Suprapubic skin (tissue), 4 donors: ENCODE measurements around the gene EPB41L2. TPM values are rescaled to one million over a fixed set of nuclear protein-coding genes. Genes with fewer than 3 reads are reported as not detected.

Source experiments
- DNase-seq, 2 donors: peaks; one replicate each; pipeline ENCODE4 v3.0.0-alpha.2; 2019; ENCODE audit warnings: low spot score in 2 of 2
- H3K27ac ChIP-seq: fragments of 200-600 bp; sonication (generic); one replicate; pipeline ENCODE4 v1.5.1; 2019
- H3K27me3 ChIP-seq: fragments of 200-600 bp; sonication (generic); one replicate; pipeline ENCODE4 v1.5.1; 2019
- H3K36me3 ChIP-seq: fragments of 200-600 bp; sonication (generic); one replicate; pipeline ENCODE4 v1.5.1; 2019
- H3K4me1 ChIP-seq: fragments of 200-600 bp; sonication (generic); one replicate; pipeline ENCODE4 v1.5.1; 2019
- H3K4me3 ChIP-seq: fragments of 200-600 bp; sonication (generic); one replicate; pipeline ENCODE4 v1.5.1; 2019; ENCODE audit warnings: mild to moderate bottlenecking
- H3K9me3 ChIP-seq: fragments of 200-600 bp; sonication (generic); one replicate; pipeline ENCODE4 v1.5.1; 2019
- EP300 ChIP-seq: sonication (generic); formaldehyde crosslinking; IDR thresholded peaks from one replicate; pipeline ENCODE4 v1.6.1; 2017; ENCODE audit warnings: antibody characterized with exemption
- POLR2A ChIP-seq, 2 donors: fragments of 450-650 bp; IDR thresholded peaks; one replicate each; pipeline ENCODE4 v1.6.1; 2017; ENCODE audit warnings: antibody characterized with exemption in 2 of 2, mild to moderate bottlenecking in 2 of 2, moderate library complexity in 2 of 2
- POLR2AphosphoS5 ChIP-seq, 3 donors: sonication (generic); formaldehyde crosslinking; IDR thresholded peaks; one replicate each; pipeline ENCODE4 v1.6.1; 2017; ENCODE audit warnings: antibody characterized with exemption in 3 of 3
- WGBS: methylation state at CpG from one replicate; pipeline ENCODE4 v1.1.5; 2018; 5-methylcytosine and 5-hydroxymethylcytosine counted together
- total RNA-seq, 4 donors: library from RNA; depleted of rRNA; stranded (reverse); fragments of >200 nt; gene quantifications; one replicate each; pipeline ENCODE4 v1.1.0, GENCODE V29; 2016
- TF ChIP-seq, protein P1 (sequence below), 2 donors: fragments of 200-600 bp in 1 of 2; fragments of 450-650 bp in 1 of 2; sonication (generic) in 1 of 2; IDR thresholded peaks; one replicate each; pipeline ENCODE4 v1.5.1; 2016 to 2019; ENCODE audit warnings: antibody characterized with exemption in 2 of 2, mild to moderate bottlenecking in 1 of 2, moderate library complexity in 1 of 2

Gene EPB41L2
- total RNA-seq, 4 donors from 2014 or later = 11.4 to 26.8 (median 15.4) TPM

DNA sequence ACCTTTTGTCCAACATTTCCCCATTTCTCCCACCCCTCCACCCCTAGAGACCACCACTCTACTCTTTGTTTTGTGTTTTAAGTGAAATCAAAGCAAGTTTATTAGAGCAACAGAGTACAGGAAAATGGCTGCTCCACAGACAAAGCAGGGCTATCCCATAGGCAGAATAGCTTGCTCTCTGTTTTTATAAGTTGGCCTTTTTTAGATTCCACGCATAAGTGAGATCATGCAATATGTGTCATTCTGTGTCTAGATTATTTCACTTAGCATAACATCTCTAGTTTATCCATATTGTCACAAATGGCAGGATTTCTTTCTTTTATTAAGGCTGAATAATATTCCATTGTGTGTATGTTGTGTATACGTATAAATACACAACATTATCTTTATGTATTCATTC is 266.0 kb downstream of the EPB41L2 start:
- Histone ChIP-seq H3K9me3 (no peaks in the 10 kb centered on the region), H3K27me3 (no peaks in the 10 kb centered on the region), H3K4me1 (peaks cover 5% of the 10 kb centered on the region), H3K36me3 (no peaks in the 10 kb centered on the region), H3K4me3 (no peak overlapping the region), H3K27ac (no peak overlapping the region)
- TF ChIP-seq EP300 (no peak), POLR2A (IDR thresholded peaks at IDR 0.05) (no peak), POLR2AphosphoS5 (IDR thresholded peaks at IDR 0.05) (no peak)
- TF ChIP-seq, protein P1, sequence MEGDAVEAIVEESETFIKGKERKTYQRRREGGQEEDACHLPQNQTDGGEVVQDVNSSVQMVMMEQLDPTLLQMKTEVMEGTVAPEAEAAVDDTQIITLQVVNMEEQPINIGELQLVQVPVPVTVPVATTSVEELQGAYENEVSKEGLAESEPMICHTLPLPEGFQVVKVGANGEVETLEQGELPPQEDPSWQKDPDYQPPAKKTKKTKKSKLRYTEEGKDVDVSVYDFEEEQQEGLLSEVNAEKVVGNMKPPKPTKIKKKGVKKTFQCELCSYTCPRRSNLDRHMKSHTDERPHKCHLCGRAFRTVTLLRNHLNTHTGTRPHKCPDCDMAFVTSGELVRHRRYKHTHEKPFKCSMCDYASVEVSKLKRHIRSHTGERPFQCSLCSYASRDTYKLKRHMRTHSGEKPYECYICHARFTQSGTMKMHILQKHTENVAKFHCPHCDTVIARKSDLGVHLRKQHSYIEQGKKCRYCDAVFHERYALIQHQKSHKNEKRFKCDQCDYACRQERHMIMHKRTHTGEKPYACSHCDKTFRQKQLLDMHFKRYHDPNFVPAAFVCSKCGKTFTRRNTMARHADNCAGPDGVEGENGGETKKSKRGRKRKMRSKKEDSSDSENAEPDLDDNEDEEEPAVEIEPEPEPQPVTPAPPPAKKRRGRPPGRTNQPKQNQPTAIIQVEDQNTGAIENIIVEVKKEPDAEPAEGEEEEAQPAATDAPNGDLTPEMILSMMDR (IDR thresholded peaks at IDR 0.05) = no peak
- 95% methylated on average over 2 of the region's 2 CpGs for WGBS
- no peak for DNase-seq

DNA sequence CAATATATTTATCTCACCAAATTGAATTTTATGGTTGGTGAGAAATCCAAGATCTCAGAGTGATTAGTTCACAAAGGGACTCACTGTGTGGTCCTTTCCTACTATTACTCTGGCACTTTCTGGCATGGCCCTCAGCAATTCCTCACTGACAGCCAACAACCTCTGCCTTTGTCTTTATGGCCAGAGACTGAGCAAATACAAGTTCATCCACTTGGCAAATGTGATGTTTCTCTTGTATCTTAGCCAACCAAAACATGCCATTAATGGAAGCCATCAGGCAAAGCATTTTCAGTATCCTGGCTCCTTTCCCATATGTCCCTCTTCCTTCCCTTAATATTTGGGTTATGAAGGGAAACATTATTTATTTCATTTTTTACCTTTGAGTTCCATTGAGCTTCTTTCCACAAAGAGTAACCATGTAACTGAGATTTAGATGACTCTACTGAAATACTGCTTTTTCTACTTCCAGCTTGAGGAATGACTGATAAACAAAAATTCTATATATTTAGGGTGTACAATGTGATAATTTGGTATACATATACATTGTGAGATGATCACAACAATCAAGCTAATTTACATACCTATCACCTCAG is 266.6 kb downstream of the EPB41L2 start:
- no peak for DNase-seq
- Histone ChIP-seq H3K4me3 (no peak overlapping the region), H3K27ac (no peak overlapping the region), H3K4me1 (peaks cover 5% of the 10 kb centered on the region), H3K36me3 (no peaks in the 10 kb centered on the region), H3K27me3 (no peaks in the 10 kb centered on the region), H3K9me3 (no peaks in the 10 kb centered on the region)
- TF ChIP-seq POLR2AphosphoS5 (IDR thresholded peaks at IDR 0.05) = no peak
- TF ChIP-seq EP300 = no peak
- TF ChIP-seq, protein P1 (IDR thresholded peaks at IDR 0.05) = no peak
- TF ChIP-seq POLR2A (IDR thresholded peaks at IDR 0.05) = no peak

DNA sequence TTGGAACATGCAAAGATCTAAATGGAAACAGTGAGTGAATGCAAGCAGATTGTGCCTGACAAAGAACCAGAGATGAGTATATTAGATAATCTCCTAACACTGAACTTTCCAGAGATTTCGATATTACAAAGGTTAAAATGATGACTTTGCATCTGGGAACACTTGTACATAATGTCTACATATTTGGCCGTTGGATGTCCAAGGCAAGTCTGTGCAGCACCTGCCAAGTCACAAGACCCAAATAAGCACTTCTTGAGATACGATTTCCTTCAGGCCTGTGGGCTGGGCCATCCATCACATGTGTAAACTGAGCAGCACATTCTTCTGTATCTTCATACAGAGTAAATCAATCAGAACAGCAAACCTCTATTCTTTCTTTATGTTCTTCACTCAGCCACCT is 268.3 kb downstream of the EPB41L2 start:
- no peaks in the 10 kb centered on the region for H3K9me3 ChIP-seq
- no peak for DNase-seq
- H3K27me3 ChIP-seq = no peaks in the 10 kb centered on the region
- H3K27ac ChIP-seq = no peak overlapping the region
- TF ChIP-seq EP300 = no peak
- TF ChIP-seq POLR2A (IDR thresholded peaks at IDR 0.05) = no peak
- TF ChIP-seq, protein P1 (IDR thresholded peaks at IDR 0.05) = no peak
- 28% methylated on average over 3 of the region's 3 CpGs for WGBS
- no peak overlapping the region for H3K4me3 ChIP-seq
- H3K4me1 ChIP-seq = peaks cover 5% of the 10 kb centered on the region
- no peaks in the 10 kb centered on the region for H3K36me3 ChIP-seq

DNA sequence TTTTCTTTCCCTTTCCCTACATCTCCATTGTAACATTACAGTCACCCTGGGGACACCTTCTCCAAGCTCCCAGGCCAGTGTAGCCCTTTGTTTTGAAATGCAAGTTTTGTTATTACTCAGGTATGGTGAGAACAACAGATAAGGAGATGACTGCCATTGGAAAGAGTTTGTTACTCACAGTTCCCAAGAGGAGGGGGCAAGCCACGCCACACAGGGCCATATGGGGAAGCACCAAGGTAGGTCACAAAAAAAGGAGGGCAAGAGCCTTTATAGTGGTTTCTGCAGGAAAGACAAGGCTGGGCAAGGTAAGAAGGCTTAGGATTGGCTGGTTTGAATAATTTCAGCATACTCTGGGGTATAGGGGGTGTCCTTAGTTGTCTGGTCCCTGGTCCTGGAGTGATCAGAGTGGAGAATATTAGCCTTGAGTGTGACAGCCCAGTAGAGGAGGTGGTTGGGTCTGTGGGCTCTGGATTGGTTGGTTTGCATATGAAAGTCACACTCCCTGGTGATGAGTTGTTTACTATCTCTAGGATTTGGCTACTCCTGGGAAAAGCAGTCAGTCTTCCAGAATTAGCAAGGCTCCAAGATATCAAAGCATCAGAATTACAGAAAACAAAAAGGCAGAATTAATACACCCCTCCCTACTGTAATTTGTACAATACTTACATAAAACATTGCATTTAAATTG is 268.9 kb downstream of the EPB41L2 start:
- TF ChIP-seq POLR2AphosphoS5 (IDR thresholded peaks at IDR 0.05) = no peak
- no peaks in the 10 kb centered on the region for H3K36me3 ChIP-seq
- no peak overlapping the region for H3K4me3 ChIP-seq
- no peaks in the 10 kb centered on the region for H3K27me3 ChIP-seq
- DNase-seq = no peak
- H3K9me3 ChIP-seq = no peaks in the 10 kb centered on the region
- H3K4me1 ChIP-seq = peaks cover 5% of the 10 kb centered on the region
- WGBS = 94% methylated on average over 1 of the region's 1 CpG
- no peak overlapping the region for H3K27ac ChIP-seq

Other genes with a start within 250 kb of the EPB41L2 start
- gene SMLR1, start 235.8 kb downstream of the EPB41L2 start, total RNA-seq = not detected
- 10 to 100 TPM in 1 of 4 donors, 1 to 10 TPM in 3; 3.0 to 12.4 (median 3.4) TPM for gene AKAP7, start 72.2 kb upstream of the EPB41L2 start, total RNA-seq